Uterus (tissue), 4 donors: ENCODE measurements around the gene BANF2. TPM values are rescaled to one million over a fixed set of nuclear protein-coding genes. Genes with fewer than 3 reads are reported as not detected.
A peak's percentile ranks its signal among the peaks of the same experiment; 100 is the strongest.

Source experiments
- DNase-seq, 2 donors: peaks; one replicate each; pipeline ENCODE4 v3.0.0-alpha.2; 2019 to 2020
- H3K27ac ChIP-seq, 2 donors: fragments of 200-600 bp; sonication (generic); 1 replicate in 1 of 2; 2 replicates in 1 of 2; pipeline ENCODE4 v1.5.1; 2016 to 2018
- H3K27me3 ChIP-seq, 2 donors: fragments of 200-600 bp; sonication (generic); one replicate each; pipeline ENCODE4 v1.5.1; 2018 to 2019; ENCODE audit warnings: control low read depth in 1 of 2
- H3K36me3 ChIP-seq, 2 donors: fragments of 200-600 bp; sonication (generic); one replicate each; pipeline ENCODE4 v1.5.1; 2019; ENCODE audit warnings: control low read depth in 1 of 2
- H3K4me1 ChIP-seq, 2 donors: fragments of 200-600 bp; sonication (generic); one replicate each; pipeline ENCODE4 v1.5.1; 2018 to 2019; ENCODE audit warnings: control low read depth in 1 of 2
- H3K4me3 ChIP-seq, 2 donors: fragments of 200-600 bp; sonication (generic); 1 replicate in 1 of 2; 2 replicates in 1 of 2; pipeline ENCODE4 v1.5.1; 2018 to 2019; ENCODE audit warnings: mild to moderate bottlenecking in 1 of 2
- H3K9me3 ChIP-seq, 2 donors: fragments of 200-600 bp; sonication (generic); one replicate each; pipeline ENCODE4 v1.5.1; 2019; ENCODE audit warnings: control low read depth in 1 of 2
- POLR2A ChIP-seq, 2 donors: fragments of 450-650 bp; IDR thresholded peaks; one replicate each; pipeline ENCODE4 v1.6.1; 2016; ENCODE audit warnings: antibody characterized with exemption in 2 of 2, mild to moderate bottlenecking in 1 of 2, moderate library complexity in 1 of 2
- intact Hi-C: fragments of 100-400 bp; cut with DNase I; formaldehyde crosslinking; loops from one replicate; pipeline ENCODE4 v1.15.1; 2023; ENCODE audit warnings: low total_unique reads
- total RNA-seq, 4 donors: library from RNA; depleted of rRNA in 3 of 4; stranded (reverse); fragments of >200 nt in 3 of 4; gene quantifications; one replicate each; pipeline versions ENCODE4 v1.1.0 to v1.2.4, GENCODE V29; 2014 to 2023
- TF ChIP-seq, protein P1 (sequence below), 4 experiments: fragments of 200-600 bp in 2 of 4; fragments of 450-650 bp in 2 of 4; sonication (generic) in 2 of 4; IDR thresholded peaks; one replicate each; pipeline ENCODE4 v1.5.1; 2016 to 2019; ENCODE audit warnings: antibody characterized with exemption in 4 of 4, mild to moderate bottlenecking in 2 of 4, moderate library complexity in 1 of 4
- donor health status: DM: yes; HTN: yes; CAD: no.

The BANF2 gene
- total RNA-seq, 4 donors from 2014 or later = not detected

DNA sequence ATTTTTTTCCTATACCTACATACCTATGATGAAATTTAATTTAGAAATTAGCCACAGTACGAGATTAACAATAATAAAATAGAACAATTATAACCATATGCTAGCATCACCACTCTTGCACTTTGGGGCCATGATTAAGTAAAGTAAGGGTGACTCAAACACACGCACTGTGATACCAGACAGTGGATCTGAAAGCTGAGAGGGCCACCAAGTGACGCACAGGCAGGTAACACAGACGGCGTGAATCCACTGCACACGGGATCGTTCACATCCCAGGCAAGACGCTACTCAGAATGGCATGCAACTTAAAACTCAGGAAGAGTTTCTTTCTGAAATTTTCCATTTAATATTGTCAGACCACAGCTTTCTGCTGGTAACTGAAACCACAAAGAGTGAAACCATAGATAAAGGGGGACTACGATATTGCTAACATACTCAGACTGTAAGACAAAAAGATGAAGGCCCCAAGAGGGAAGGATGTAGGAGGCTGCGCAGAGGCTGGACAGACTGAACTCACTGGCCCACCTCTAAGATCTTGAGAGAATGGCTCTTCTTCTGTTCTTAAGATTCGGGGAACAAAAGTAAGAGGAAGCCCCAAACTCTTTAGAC, 35.6 kb upstream of the BANF2 start:
- intact Hi-C loops = no loop called here

GRCh38 chr20:17665756-17666155, 34.0 kb upstream of the BANF2 start:
- intact Hi-C loops = no loop called here
- no peaks in the 10 kb centered on the region for H3K9me3 ChIP-seq
- H3K27me3 ChIP-seq = no peaks in the 10 kb centered on the region
- DNase-seq = no peak
- no peaks in the 10 kb centered on the region for H3K36me3 ChIP-seq
- no peak overlapping the region for H3K4me3 ChIP-seq
- no peak for TF ChIP-seq POLR2A (IDR thresholded peaks at IDR 0.05)
- TF ChIP-seq, protein P1, sequence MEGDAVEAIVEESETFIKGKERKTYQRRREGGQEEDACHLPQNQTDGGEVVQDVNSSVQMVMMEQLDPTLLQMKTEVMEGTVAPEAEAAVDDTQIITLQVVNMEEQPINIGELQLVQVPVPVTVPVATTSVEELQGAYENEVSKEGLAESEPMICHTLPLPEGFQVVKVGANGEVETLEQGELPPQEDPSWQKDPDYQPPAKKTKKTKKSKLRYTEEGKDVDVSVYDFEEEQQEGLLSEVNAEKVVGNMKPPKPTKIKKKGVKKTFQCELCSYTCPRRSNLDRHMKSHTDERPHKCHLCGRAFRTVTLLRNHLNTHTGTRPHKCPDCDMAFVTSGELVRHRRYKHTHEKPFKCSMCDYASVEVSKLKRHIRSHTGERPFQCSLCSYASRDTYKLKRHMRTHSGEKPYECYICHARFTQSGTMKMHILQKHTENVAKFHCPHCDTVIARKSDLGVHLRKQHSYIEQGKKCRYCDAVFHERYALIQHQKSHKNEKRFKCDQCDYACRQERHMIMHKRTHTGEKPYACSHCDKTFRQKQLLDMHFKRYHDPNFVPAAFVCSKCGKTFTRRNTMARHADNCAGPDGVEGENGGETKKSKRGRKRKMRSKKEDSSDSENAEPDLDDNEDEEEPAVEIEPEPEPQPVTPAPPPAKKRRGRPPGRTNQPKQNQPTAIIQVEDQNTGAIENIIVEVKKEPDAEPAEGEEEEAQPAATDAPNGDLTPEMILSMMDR (IDR thresholded peaks at IDR 0.05) = no peak
- peaks cover 0 to 12% of the 10 kb centered on the region in 2 donors for H3K4me1 ChIP-seq
- H3K27ac ChIP-seq = no peak overlapping the region

More for the DNA sequence above, 35.6 kb upstream of the BANF2 start:
- Histone ChIP-seq H3K27me3 (no peaks in the 10 kb centered on the region), H3K27ac (peak overlapping the region; percentile 34 to 50), H3K36me3 (no peaks in the 10 kb centered on the region), H3K9me3 (no peaks in the 10 kb centered on the region), H3K4me1 (peaks cover 0 to 13% of the 10 kb centered on the region in 2 donors), H3K4me3 (no peak overlapping the region)
- no peak for TF ChIP-seq POLR2A (IDR thresholded peaks at IDR 0.05)
- TF ChIP-seq, protein P1 (IDR thresholded peaks at IDR 0.05) = no peak
- DNase-seq = no peak

- Histone ChIP-seq H3K27ac (peak overlapping the region in 1 of 2 donors; percentile 24), H3K36me3 (no peaks in the 10 kb centered on the region), H3K4me3 (no peak overlapping the region), H3K4me1 (peaks cover 0 to 5% of the 10 kb centered on the region in 2 donors), H3K9me3 (no peaks in the 10 kb centered on the region), H3K27me3 (no peaks in the 10 kb centered on the region)
- TF ChIP-seq, protein P1 (IDR thresholded peaks at IDR 0.05) = no peak
- no peak for TF ChIP-seq POLR2A (IDR thresholded peaks at IDR 0.05)
- intact Hi-C loops = no loop called here
- DNase-seq = no peak
Observed at GRCh38 chr20:17666481-17666880, 33.3 kb upstream of the BANF2 start.

GRCh38 chr20:17667445-17667844, 32.3 kb upstream of the BANF2 start:
- intact Hi-C loops = no loop called here
- DNase-seq = no peak
- TF ChIP-seq POLR2A (IDR thresholded peaks at IDR 0.05) = no peak
- TF ChIP-seq, protein P1 (IDR thresholded peaks at IDR 0.05) = no peak
- no peaks in the 10 kb centered on the region for H3K27me3 ChIP-seq
- no peaks in the 10 kb centered on the region for H3K36me3 ChIP-seq
- H3K9me3 ChIP-seq = no peaks in the 10 kb centered on the region
- H3K4me3 ChIP-seq = no peak overlapping the region
- peaks cover 0 to 4% of the 10 kb centered on the region in 2 donors for H3K4me1 ChIP-seq
- peak overlapping the region; percentile 14 to 21 for H3K27ac ChIP-seq

- Histone ChIP-seq H3K9me3 (no peaks in the 10 kb centered on the region), H3K4me1 (peaks cover 0 to 4% of the 10 kb centered on the region in 2 donors), H3K4me3 (no peak overlapping the region), H3K27ac (no peak overlapping the region), H3K27me3 (no peaks in the 10 kb centered on the region), H3K36me3 (no peaks in the 10 kb centered on the region)
- TF ChIP-seq, protein P1 (IDR thresholded peaks at IDR 0.05) = no peak
- no peak for TF ChIP-seq POLR2A (IDR thresholded peaks at IDR 0.05)
- no peak for DNase-seq
- intact Hi-C loops = no loop called here
Observed at GRCh38 chr20:17668432-17668831, 31.3 kb upstream of the BANF2 start.
